ENCODE data around the gene ZXDC. TPM values are rescaled to one million over a fixed set of nuclear protein-coding genes. Genes with fewer than 3 reads are reported as not detected.

The ZXDC gene
- total RNA-seq, 4 donors from 2014 or later = 37.5 to 62.0 (median 52.3) TPM

DNA sequence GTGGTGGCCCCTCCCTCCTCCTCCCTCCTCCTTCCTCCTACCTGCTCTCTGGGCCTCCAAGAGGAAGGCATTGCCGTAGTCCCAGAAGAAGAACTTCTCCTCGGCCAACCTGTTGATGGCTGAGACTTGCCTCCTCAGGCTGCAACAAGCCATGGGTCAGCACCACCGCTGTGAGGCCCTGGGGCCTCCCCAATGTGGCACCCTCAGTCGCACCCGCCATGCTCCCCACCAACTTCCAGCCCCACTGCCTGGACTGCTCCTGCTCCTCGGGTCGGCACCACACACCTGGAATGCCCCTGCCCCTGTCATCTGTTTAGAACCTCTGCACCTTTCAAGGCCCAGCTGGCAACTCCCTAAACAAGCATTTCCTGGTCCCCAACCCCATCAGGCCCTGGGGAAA is 24.3 kb upstream of the ZXDC start:
- no peak for TF ChIP-seq POLR2A (IDR thresholded peaks at IDR 0.05)
- TF ChIP-seq, protein P1, sequence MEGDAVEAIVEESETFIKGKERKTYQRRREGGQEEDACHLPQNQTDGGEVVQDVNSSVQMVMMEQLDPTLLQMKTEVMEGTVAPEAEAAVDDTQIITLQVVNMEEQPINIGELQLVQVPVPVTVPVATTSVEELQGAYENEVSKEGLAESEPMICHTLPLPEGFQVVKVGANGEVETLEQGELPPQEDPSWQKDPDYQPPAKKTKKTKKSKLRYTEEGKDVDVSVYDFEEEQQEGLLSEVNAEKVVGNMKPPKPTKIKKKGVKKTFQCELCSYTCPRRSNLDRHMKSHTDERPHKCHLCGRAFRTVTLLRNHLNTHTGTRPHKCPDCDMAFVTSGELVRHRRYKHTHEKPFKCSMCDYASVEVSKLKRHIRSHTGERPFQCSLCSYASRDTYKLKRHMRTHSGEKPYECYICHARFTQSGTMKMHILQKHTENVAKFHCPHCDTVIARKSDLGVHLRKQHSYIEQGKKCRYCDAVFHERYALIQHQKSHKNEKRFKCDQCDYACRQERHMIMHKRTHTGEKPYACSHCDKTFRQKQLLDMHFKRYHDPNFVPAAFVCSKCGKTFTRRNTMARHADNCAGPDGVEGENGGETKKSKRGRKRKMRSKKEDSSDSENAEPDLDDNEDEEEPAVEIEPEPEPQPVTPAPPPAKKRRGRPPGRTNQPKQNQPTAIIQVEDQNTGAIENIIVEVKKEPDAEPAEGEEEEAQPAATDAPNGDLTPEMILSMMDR (IDR thresholded peaks at IDR 0.05) = no peak
- H3K4me3 ChIP-seq (ENCODE audit: low read depth, poor library complexity, severe bottlenecking) = no peak overlapping the region
- no peak for DNase-seq (ENCODE audit: low spot score in 2 of 2)
- intact Hi-C loops (cut with DNase I; ENCODE audit: low total_unique reads) = no loop called here
- WGBS, 2 donors = 85 to 92% methylated on average over 7 of the region's 7 CpGs

DNA sequence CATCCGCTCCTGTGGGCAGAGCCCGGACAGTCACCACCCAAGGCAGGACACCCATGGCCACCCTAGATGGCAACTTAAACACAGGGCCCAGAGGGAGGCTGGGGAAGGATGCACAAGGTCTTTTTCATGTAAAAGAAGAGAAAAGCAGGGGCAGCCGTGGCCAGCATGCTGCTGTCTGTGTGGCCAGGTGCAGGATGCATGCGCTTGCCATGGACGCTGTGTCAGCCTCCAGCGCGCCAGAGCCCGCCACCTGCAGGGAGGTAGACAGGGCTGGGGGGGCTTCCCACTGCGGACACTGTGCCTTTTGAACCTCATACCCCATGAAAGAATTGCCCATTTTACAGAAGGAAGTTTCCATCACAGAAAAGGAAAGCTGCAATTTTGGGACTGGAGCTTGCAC is 23.7 kb upstream of the ZXDC start:
- intact Hi-C loops (cut with DNase I; ENCODE audit: low total_unique reads) = no loop called here
- H3K4me3 ChIP-seq (ENCODE audit: low read depth, poor library complexity, severe bottlenecking) = no peak overlapping the region
- no peak for DNase-seq (ENCODE audit: low spot score in 2 of 2)
- no peak for TF ChIP-seq POLR2A (IDR thresholded peaks at IDR 0.05)
- TF ChIP-seq, protein P1 (IDR thresholded peaks at IDR 0.05) = no peak
- 95 to 96% methylated on average over 9 of the region's 9 CpGs for WGBS, 2 donors

DNA sequence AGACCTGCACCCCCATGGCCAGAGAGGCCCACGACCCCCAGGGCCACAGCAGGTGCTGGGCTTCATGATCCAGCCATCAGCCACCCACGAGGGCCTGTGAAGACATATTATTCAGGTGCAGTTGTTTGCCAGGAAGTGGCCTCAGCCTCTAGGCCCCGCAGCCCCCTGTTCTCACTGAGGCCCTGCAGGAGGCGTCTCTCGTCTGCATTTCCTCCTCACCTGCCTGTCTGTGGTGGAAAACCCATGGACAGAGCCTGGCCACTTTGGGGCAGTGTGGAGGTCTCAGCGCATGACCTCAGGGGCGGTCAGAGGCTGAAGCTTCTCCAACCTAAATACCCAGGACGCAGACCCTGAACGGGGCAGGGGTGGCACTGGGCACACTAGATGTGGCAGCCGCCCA is 23.2 kb upstream of the ZXDC start:
- TF ChIP-seq, protein P1 (IDR thresholded peaks at IDR 0.05) = no peak
- TF ChIP-seq POLR2A (IDR thresholded peaks at IDR 0.05) = no peak
- DNase-seq (ENCODE audit: low spot score in 2 of 2) = no peak
- intact Hi-C loops (cut with DNase I; ENCODE audit: low total_unique reads) = no loop called here
- 76 to 82% methylated on average over 8 to 10 of the region's 10 CpGs for WGBS, 2 donors
- no peak overlapping the region for H3K4me3 ChIP-seq (ENCODE audit: low read depth, poor library complexity, severe bottlenecking)

DNA sequence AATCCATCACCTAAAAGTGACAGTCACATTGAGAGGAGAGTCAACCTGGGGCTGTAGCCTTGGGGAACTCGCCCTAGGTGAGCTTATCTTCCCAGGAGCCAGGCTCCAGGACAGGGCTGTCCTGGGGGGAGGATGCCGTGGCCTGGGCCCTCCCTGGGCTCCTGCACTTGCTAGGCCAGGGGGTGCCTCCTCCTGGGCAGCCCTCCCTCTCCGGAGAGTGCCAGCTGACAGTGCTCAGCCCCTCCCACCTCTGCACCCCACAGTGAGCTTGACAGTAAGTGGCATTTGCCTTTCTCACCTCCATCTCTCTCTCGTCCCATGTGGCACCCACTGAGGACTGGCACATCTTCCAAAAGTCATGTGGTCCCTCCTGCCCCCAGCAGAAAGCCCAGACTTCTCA is 22.8 kb upstream of the ZXDC start:
- TF ChIP-seq POLR2A (IDR thresholded peaks at IDR 0.05) = no peak
- TF ChIP-seq, protein P1 (IDR thresholded peaks at IDR 0.05) = no peak
- no peak for DNase-seq (ENCODE audit: low spot score in 2 of 2)
- H3K4me3 ChIP-seq (ENCODE audit: low read depth, poor library complexity, severe bottlenecking) = no peak overlapping the region
- intact Hi-C loops (cut with DNase I; ENCODE audit: low total_unique reads) = no loop called here
- WGBS, 2 donors = 68 to 85% methylated on average over 3 of the region's 4 CpGs

DNA sequence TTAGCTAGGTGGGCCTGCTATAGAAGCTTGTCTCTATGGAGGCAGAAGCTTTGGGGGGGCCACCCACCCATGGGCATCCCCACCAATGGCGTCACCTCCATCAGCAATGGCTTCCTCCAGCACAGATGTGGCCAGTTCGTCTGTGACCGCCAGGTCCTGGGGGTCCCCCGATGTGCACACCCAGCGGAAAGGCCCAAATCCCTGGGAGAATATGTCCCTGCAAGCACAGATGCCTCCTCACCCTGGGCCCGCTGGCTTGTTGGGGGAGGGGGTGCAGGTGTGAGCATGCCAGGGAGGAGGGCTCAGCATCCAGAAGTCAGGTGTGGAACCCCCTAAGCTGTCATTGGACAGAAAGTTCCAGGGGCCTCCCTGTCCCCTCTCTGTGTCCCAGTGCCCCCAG is 22.3 kb upstream of the ZXDC start:
- WGBS, 2 donors = 88 to 98% methylated on average over 5 to 6 of the region's 6 CpGs
- TF ChIP-seq POLR2A (IDR thresholded peaks at IDR 0.05) = no peak
- TF ChIP-seq, protein P1 (IDR thresholded peaks at IDR 0.05) = no peak
- DNase-seq (ENCODE audit: low spot score in 2 of 2) = no peak
- intact Hi-C loops (cut with DNase I; ENCODE audit: low total_unique reads) = no loop called here
- no peak overlapping the region for H3K4me3 ChIP-seq (ENCODE audit: low read depth, poor library complexity, severe bottlenecking)

Data from lower leg skin (tissue), 4 donors.